Natural killer cell treated with Interleukin-12 subunit alpha and Interleukin-12 subunit beta and Interleukin-15 and Interleukin-18, amount 100 ng/mL, for 72 hours (primary cell): ENCODE data around the gene NEDD4L. TPM values are rescaled to one million over a fixed set of nuclear protein-coding genes. Genes with fewer than 3 reads are reported as not detected.

Experiments
- ATAC-seq, 2 donors: fragments of 150-1000 bp; cut with Tn5 transposase in 1 of 2; sonication (Bioruptor Pico), chemical (Tn5 transposase) in 1 of 2; 2 replicates each; pipeline ENCODE4 v1.10.0; 2021
- DNase-seq: peaks from one replicate; pipeline ENCODE4 v3.0.0; 2022; ENCODE audit warnings: low spot score
- H3K27ac Mint-ChIP-seq, 2 donors: 1 replicate in 1 of 2; 2 replicates in 1 of 2; pipeline ENCODE4 v1.8.0; 2022; ENCODE audit warnings: mixed read lengths in 2 of 2, mild to moderate bottlenecking in 1 of 2, moderate library complexity in 1 of 2
- H3K27me3 Mint-ChIP-seq, 2 donors: 1 replicate in 1 of 2; 2 replicates in 1 of 2; pipeline ENCODE4 v1.8.0; 2022; ENCODE audit warnings: mixed read lengths in 2 of 2
- H3K36me3 Mint-ChIP-seq: one replicate; pipeline ENCODE4 v1.8.0; 2022; ENCODE audit warnings: mixed read lengths
- H3K4me1 Mint-ChIP-seq, 2 donors: 1 replicate in 1 of 2; 2 replicates in 1 of 2; pipeline ENCODE4 v1.8.0; 2022; ENCODE audit warnings: low read depth in 2 of 2, mixed read lengths in 2 of 2, mild to moderate bottlenecking in 1 of 2
- H3K4me3 Mint-ChIP-seq: one replicate; pipeline ENCODE4 v1.8.0; 2022; ENCODE audit warnings: mixed read lengths
- H3K9me3 Mint-ChIP-seq: 2 replicates; pipeline ENCODE4 v1.8.0; 2022; ENCODE audit warnings: mixed read lengths
- total RNA-seq, 2 donors: library from RNA; stranded (reverse); gene quantifications; one replicate each; pipeline ENCODE4 v1.2.3, GENCODE V29; 2022

Gene NEDD4L
- total RNA-seq, 2 donors from 2014 or later, result 8.6 to 16.5 TPM

DNA sequence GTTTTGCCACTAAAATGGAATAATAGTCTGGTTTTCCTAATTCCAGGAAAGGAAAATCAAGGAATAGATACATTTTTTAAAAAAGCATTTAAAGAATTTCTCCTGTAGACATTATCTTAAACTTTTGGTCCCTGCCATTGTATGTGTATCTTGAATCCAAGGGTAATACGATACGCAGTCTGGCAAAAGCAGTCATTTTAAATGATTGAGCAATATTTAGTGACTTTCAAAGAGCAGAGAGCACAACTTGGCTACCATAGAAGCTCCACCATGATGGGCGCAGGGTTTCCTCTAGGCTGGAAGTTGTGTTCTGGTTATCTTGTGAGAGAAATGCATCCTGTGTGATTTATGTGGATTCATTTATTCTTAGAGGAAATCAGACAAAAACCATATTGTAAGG, 92.9 kb downstream of the NEDD4L start:
- Mint-ChIP-seq H3K9me3 (no peaks in the 10 kb centered on the region), H3K4me3 (no peak overlapping the region), H3K27ac (no peak overlapping the region), H3K4me1 (peaks cover 11 to 12% of the 10 kb centered on the region in 2 donors), H3K27me3 (peaks cover 6 to 8% of the 10 kb centered on the region in 2 donors), H3K36me3 (no peaks in the 10 kb centered on the region)
- no peak for ATAC-seq
- DNase-seq, result no peak

DNA sequence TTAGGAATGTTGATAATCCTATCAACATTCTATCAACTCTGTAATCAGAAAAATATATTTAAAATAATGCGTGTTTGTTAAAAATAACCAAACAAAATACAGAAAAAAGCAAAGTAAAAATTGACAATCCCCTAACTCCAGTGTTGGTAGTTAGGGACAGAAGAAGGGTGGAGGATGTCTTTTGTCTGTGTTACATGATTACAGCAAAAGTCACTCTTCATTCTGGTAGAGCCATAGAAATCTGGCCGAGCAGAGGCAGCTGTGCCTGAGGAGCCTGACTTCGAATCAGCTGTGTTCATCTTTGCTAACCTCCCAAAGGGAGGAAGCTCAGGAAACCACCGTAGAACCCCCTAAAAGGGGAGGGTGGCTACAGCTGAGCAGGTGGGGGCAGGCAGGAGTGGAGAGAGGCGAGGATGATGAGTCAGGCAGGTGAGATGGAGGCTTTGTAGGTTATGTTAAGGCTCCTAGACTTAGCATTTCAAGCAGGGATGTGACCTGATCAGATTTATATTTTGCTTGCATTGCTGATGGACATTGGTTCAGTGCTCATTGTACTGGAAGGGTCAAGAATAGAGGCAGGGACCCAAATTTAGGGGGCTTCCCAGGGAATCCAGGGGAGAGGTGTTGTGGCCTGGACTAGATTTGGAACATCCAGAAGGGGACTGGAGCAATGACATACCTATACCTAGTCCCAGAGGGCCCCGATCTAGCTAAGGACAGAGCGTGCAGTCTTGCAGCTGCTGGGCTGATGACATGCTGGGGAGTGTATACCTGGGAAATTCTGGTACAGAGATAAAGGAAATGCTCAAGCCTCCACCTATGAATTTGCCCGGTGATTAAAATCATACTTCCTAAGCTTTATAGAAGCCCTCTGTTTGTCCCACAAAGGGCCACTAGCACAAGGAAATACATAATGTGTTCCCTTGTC, 95.7 kb downstream of the NEDD4L start:
- ATAC-seq (no peak), DNase-seq (no peak)
- H3K9me3 Mint-ChIP-seq, result no peaks in the 10 kb centered on the region
- no peak overlapping the region for H3K4me3 Mint-ChIP-seq
- H3K27ac Mint-ChIP-seq, result no peak overlapping the region
- H3K36me3 Mint-ChIP-seq, result no peaks in the 10 kb centered on the region
- H3K4me1 Mint-ChIP-seq, result peaks cover 11 to 12% of the 10 kb centered on the region in 2 donors
- peaks cover 8 to 9% of the 10 kb centered on the region in 2 donors for H3K27me3 Mint-ChIP-seq

DNA sequence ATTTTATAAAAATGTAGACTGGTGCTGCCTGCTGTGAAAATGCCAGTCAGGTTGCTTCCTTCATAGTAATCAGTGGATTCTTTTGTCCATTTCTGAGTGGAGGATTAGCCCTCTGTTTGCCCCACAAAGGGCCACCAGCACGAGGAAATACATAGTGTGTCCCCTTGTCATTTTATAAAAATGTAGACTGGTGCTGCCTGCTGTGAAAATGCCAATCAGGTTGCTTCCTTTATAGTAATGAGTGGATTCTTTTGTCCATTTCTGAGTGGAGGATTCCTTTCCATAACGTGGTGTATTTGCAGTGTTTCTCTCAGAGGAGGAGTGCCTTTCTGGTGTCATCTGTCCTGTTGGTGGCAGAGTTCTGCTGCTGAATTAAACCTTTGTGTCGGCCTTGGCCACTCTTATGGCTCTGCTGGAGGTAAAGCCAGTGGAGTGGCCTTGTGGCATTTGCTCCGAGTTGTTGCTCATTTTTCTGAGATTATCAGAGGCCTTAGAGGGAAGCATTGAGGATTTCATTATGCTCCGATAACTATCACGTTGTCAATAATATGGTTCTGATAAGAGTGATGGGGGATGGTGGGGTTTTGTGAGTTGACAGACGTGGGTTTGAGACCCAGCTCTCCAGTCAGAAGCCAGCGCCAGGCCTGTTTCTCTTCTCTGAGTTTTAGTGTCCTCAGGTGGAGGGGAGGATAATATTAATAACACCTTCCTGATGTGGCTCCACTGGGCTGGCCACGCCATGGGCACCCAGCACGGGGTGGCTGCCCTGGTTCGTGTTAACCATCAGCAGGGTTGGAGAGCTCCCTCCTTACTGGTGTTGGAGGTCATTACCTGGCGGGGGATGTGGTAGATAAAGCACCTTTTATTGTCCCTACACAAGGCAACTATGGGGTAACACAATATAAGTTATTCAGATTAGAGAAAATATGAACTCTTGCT, 96.6 kb downstream of the NEDD4L start:
- Mint-ChIP-seq H3K4me3 (no peak overlapping the region), H3K27ac (no peak overlapping the region), H3K4me1 (peaks cover 2% of the 10 kb centered on the region in 2 donors), H3K9me3 (no peaks in the 10 kb centered on the region), H3K27me3 (peaks cover 8% of the 10 kb centered on the region in 2 donors), H3K36me3 (no peaks in the 10 kb centered on the region)
- ATAC-seq (no peak), DNase-seq (no peak)

DNA sequence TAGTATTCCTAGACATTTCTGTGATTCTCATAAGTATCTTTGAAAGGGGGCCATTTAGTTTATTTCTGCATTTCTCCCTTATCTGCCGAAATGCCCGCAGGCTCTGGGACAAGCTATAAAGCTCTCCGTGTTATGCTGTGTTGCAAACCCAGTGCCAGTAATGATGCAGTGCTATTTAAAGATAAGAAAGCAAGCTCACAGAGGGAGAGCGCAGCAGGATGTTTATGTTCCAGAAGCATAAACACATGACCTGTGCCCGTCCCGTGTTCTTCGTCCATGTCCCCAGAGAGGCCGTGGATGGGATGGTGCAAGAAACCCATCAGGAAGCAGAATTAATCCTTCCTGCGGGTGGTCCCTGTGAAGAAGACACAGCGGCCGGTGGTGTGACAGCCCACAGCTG, 99.4 kb downstream of the NEDD4L start:
- no peaks in the 10 kb centered on the region for H3K9me3 Mint-ChIP-seq
- no peak for ATAC-seq
- H3K36me3 Mint-ChIP-seq, result no peaks in the 10 kb centered on the region
- no peak overlapping the region for H3K27ac Mint-ChIP-seq
- no peak for DNase-seq
- H3K4me1 Mint-ChIP-seq, result no peaks in the 10 kb centered on the region
- H3K4me3 Mint-ChIP-seq, result no peak overlapping the region
- peaks cover 0 to 6% of the 10 kb centered on the region in 2 donors for H3K27me3 Mint-ChIP-seq

DNA sequence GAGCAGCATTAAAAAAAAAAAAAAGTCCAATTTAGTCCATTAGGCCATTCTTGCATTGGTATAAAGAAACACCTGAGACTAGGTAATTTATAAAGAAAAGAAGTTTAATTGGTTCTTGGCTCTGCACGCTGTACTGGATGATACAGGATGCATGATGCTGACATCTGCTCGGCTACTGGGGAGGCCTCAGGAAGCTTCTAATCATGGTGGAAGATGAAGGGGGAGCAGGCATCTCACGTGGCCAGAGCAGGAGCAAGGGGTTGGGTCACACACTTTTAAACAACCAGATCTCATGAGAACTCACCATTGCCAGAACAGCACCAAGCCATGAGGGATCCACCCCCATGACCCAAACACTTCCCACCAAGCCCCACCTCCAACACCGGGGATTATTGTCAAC, 100.1 kb downstream of the NEDD4L start:
- Mint-ChIP-seq H3K36me3 (no peaks in the 10 kb centered on the region), H3K4me1 (peaks cover 0 to 5% of the 10 kb centered on the region in 2 donors), H3K27ac (no peak overlapping the region), H3K9me3 (no peaks in the 10 kb centered on the region), H3K27me3 (peaks cover 0 to 6% of the 10 kb centered on the region in 2 donors), H3K4me3 (no peak overlapping the region)
- ATAC-seq (no peak), DNase-seq (no peak)

DNA sequence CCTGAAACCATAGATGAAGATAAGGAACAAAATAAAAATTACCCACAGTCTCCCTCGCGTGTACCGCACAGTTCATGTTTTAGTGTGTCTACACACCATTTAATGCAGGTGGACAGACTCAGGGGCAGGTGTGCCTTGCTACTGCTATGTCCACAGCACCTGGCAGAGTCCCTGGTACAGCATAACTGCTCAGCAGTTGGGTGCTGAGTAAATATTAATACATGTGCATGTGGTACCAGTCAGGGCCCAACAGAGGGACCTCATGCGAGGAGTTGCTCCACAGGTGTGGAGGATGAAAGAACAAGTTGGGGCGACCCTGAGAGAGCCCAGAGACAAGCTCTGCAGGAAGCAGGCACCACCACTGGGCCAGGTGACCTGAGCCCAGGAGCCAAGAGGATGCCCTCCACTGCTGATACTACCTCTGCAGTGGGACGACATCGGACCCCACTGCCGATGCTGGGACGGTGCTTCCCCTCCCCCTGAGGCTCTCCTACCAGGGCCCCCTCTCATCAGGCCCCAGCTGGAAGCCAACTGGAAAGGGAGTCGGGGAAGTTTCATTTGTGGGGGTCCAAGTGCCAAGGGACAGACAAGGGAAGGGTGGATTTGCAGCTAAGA, 100.8 kb downstream of the NEDD4L start:
- H3K4me1 Mint-ChIP-seq, result peaks cover 0 to 5% of the 10 kb centered on the region in 2 donors
- H3K4me3 Mint-ChIP-seq, result no peak overlapping the region
- H3K27me3 Mint-ChIP-seq, result peaks cover 0 to 6% of the 10 kb centered on the region in 2 donors
- H3K9me3 Mint-ChIP-seq, result no peaks in the 10 kb centered on the region
- no peak for DNase-seq
- H3K27ac Mint-ChIP-seq, result no peak overlapping the region
- ATAC-seq, result peak in 1 of 2 donors; percentile 37
- no peaks in the 10 kb centered on the region for H3K36me3 Mint-ChIP-seq

DNA sequence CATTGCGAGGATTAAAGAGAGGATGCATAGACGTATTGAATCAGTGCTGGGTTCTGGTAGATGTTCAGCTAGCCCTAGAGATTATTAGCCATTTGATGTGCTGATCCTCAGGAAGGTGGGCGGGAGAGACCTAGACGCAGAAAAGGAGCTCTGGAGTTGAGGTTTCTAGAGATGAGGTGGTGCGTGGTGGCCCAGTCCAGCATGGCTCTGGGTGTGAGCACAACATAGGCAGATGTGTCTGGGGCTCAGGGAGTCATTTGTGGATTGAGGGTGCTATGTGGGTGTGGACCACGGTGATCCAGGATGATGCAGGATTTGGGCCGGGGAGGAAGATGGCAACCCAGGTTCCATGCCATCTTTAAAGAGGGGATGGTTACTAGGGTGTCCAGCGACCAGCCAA, 102.1 kb downstream of the NEDD4L start:
- H3K9me3 Mint-ChIP-seq, result no peaks in the 10 kb centered on the region
- H3K36me3 Mint-ChIP-seq, result no peaks in the 10 kb centered on the region
- no peak overlapping the region for H3K4me3 Mint-ChIP-seq
- no peak overlapping the region for H3K27ac Mint-ChIP-seq
- DNase-seq (no peak), ATAC-seq (peak in 1 of 2 donors; percentile 20)
- H3K4me1 Mint-ChIP-seq, result peaks cover 0 to 5% of the 10 kb centered on the region in 2 donors
- H3K27me3 Mint-ChIP-seq, result peaks cover 5 to 6% of the 10 kb centered on the region in 2 donors

DNA sequence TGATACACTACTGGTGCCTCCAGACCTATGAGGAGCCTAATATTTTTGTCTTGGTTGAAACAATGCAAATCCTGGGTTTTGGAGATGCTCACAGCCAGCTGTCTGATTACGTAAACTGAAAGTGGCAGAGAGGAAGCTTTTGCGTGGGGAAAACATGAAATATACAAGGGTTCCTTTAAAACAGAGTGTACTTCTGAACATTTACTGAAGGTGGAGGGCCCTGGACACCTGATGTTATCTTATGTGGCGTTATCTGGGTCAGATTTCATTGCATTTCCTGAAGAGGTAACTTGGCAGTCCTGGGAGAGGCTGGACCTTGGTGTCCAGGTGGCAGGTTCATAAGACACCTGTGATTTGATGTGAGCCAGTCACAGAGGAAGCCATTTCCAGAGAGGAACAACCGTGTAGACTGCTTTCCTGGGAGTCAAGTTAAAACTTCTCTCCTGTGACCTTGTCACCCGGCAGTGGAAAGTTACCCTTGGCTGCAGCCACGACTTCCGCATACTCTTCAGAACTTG, 105.0 kb downstream of the NEDD4L start:
- Mint-ChIP-seq H3K36me3 (no peaks in the 10 kb centered on the region), H3K4me1 (peaks cover 0 to 5% of the 10 kb centered on the region in 2 donors), H3K9me3 (no peaks in the 10 kb centered on the region), H3K27me3 (peaks cover 7 to 18% of the 10 kb centered on the region in 2 donors), H3K27ac (no peak overlapping the region), H3K4me3 (no peak overlapping the region)
- DNase-seq, result no peak
- ATAC-seq, result no peak

DNA sequence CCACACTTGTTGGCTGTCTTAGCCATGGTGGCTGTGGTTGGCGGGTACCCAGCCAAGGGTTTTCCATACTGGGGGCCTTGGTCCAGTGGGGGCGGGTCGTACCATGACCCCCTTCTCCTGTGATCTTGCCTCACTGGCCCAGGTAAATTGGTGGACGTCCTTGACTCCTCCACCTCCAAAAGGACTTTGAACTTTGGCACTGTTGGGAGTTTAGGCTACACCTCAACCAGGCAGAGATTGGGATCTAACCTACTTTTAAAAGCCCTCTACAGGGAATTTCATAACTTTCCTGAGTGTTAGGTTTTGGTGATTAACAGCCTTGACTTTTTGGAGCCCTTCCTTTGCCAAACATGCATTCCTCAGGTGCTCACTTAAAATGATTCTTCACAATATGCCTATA, 106.7 kb downstream of the NEDD4L start:
- Mint-ChIP-seq H3K4me1 (peaks cover 0 to 5% of the 10 kb centered on the region in 2 donors), H3K27ac (no peak overlapping the region), H3K9me3 (no peaks in the 10 kb centered on the region), H3K4me3 (no peak overlapping the region), H3K27me3 (peaks cover 7 to 20% of the 10 kb centered on the region in 2 donors), H3K36me3 (no peaks in the 10 kb centered on the region)
- ATAC-seq (no peak), DNase-seq (no peak)

DNA sequence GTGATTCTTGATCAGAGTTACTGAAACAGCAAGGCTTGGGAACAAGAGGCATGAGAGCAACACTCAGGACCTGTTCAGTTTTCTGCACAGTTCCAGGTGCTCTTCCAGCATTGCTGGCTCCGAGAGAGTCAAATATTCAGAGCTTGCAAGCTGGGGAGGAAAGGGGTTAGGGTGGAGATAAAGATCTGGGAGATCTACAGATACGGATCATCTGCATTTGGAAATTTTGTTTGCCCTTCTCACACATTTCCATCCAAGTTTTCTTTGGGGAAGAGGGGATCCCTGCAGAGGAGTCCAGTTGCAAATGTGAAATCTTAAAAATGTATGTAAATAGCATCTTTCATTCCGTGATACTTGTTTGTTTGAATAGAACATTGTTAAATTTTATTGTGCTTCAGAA, 108.2 kb downstream of the NEDD4L start:
- H3K27ac Mint-ChIP-seq, result no peak overlapping the region
- ATAC-seq, result no peak
- DNase-seq, result no peak
- no peak overlapping the region for H3K4me3 Mint-ChIP-seq
- no peaks in the 10 kb centered on the region for H3K9me3 Mint-ChIP-seq
- H3K4me1 Mint-ChIP-seq, result peaks cover 0 to 5% of the 10 kb centered on the region in 2 donors
- peaks cover 5 to 30% of the 10 kb centered on the region in 2 donors for H3K27me3 Mint-ChIP-seq
- no peaks in the 10 kb centered on the region for H3K36me3 Mint-ChIP-seq

DNA sequence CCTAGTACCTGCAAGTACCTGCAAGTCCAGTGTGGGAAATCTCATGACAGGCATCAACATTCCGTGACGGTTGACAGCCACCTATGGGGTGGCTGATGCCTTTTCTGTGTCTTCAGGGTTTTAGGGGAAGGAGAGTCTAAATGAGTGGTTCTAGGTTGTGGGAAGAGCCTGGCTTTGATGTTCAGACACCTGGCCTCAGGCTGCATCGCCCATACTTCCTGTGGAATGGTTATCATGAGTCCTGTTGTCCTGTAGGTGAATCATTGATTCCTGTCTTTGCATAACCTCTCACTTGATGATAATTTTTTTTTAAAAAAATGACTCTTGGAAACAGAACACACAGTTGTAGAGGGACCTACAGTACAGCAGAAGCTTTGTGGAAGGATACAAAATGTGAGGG, 108.9 kb downstream of the NEDD4L start:
- no peaks in the 10 kb centered on the region for H3K36me3 Mint-ChIP-seq

DNA sequence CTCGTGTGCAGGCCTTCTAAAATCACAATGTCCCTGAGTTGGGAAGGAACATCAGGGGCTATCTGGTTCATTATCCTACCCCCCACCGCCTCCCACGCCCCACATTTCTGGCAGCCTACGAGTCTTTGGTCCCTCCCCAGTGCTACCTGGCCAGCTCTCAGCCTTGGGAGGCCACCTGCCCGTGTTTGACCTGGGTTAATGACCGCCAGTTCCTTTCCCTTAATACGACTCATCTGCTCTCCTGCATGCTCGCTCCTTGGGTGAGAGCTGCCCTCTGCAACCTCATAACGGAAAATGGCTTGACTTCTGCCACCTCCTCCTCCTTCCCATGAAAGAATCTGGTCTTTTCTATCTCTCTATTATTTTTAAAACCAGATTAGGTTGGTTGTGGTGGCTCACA, 112.5 kb downstream of the NEDD4L start:
- no peak overlapping the region for H3K4me3 Mint-ChIP-seq
- ATAC-seq, result no peak
- peaks cover 9 to 30% of the 10 kb centered on the region in 2 donors for H3K27me3 Mint-ChIP-seq
- no peak overlapping the region for H3K27ac Mint-ChIP-seq
- no peak for DNase-seq
- no peaks in the 10 kb centered on the region for H3K36me3 Mint-ChIP-seq
- H3K4me1 Mint-ChIP-seq, result no peaks in the 10 kb centered on the region
- no peaks in the 10 kb centered on the region for H3K9me3 Mint-ChIP-seq

More for the DNA sequence above, 108.9 kb downstream of the NEDD4L start:
- H3K4me3 Mint-ChIP-seq, result no peak overlapping the region
- H3K27me3 Mint-ChIP-seq, result peaks cover 5 to 30% of the 10 kb centered on the region in 2 donors
- DNase-seq (no peak), ATAC-seq (no peak)
- peaks cover 0 to 5% of the 10 kb centered on the region in 2 donors for H3K4me1 Mint-ChIP-seq
- H3K27ac Mint-ChIP-seq, result no peak overlapping the region
- no peaks in the 10 kb centered on the region for H3K9me3 Mint-ChIP-seq

DNA sequence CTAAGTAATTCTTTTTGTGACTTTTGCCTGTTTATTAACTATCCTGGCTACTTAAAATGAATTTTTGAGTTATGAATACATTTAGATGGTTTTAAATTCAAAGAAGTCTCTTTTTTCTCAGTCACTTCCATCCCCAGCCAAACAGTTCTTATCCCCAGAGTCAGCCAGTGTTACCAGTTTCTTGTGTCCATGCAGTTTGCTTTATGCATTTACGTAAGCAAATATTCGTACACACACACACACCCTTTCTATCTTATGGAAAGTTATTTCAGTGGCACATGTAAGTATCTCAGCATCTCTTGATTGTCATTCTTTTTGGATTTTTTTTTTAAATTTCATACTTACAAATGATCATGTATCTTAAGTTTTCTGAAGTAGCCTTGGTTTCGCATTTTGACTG, 113.2 kb downstream of the NEDD4L start:
- no peak for DNase-seq
- H3K36me3 Mint-ChIP-seq, result no peaks in the 10 kb centered on the region
- no peak overlapping the region for H3K4me3 Mint-ChIP-seq
- no peak overlapping the region for H3K27ac Mint-ChIP-seq
- no peaks in the 10 kb centered on the region for H3K9me3 Mint-ChIP-seq
- peaks cover 0 to under 1% of the 10 kb centered on the region in 2 donors for H3K4me1 Mint-ChIP-seq
- peaks cover 7 to 27% of the 10 kb centered on the region in 2 donors for H3K27me3 Mint-ChIP-seq
- ATAC-seq, result no peak
